SK-N-SH (cell line): ENCODE results near the gene SRD5A1. TPM values are rescaled to one million over a fixed set of nuclear protein-coding genes. Genes with fewer than 3 reads are reported as not detected.
A peak's percentile ranks its signal among the peaks of the same experiment; 100 is the strongest.

Source experiments
- CTCF ChIA-PET: fragments of 300-600, 350-600 bp; formaldehyde crosslinking; extraction: SDS; loops from one replicate; lab custom pipeline; 2021; lab: Yijun Ruan, JAX
- POLR2A ChIA-PET: fragments of 350-600 bp; sonication (Branson Sonifier 250); formaldehyde crosslinking; extraction: SDS; loops from one replicate; lab custom pipeline; 2020; ENCODE audit warnings: antibody characterized with exemption, inconsistent platforms; lab: Yijun Ruan, JAX
- DNase-seq: peaks from one replicate; pipeline ENCODE4 v3.0.0; 2012
- H2AFZ ChIP-seq: fragments of 200-600 bp; sonication (generic); 2 replicates; pipeline ENCODE4 v1.8.1; 2016; ENCODE audit warnings: antibody characterized with exemption, mild to moderate bottlenecking, low read depth
- H3F3A ChIP-seq: fragments of 200-600 bp; sonication (generic); replicated peaks from 2 replicates; pipeline ENCODE3; 2016; ENCODE audit warnings: antibody characterized with exemption, mild to moderate bottlenecking; ENCODE audit not compliant: insufficient read depth
- H3K27ac ChIP-seq, 2 experiments: fragments of 200-500 bp in 1 of 2; fragments of 200-600 bp in 1 of 2; sonication (Bioruptor generic) in 1 of 2; sonication (generic), shearing (Covaris generic) in 1 of 2; 2 replicates each; pipeline versions ENCODE4 v1.5.1 to v1.6.1; 2014 to 2016; ENCODE audit warnings: low read depth in 2 of 2, inconsistent platforms in 1 of 2, low read length in 1 of 2, mild to moderate bottlenecking in 1 of 2, mixed read lengths in 1 of 2
- H3K27me3 ChIP-seq: fragments of 200-600 bp; sonication (generic), shearing (Covaris generic); 2 replicates; pipeline ENCODE4 v1.6.1; 2016; ENCODE audit warnings: mixed run types; ENCODE audit not compliant: insufficient read depth
- H3K36me3 ChIP-seq, 2 experiments: fragments of 200-500 bp in 1 of 2; fragments of 200-600 bp in 1 of 2; sonication (Bioruptor generic) in 1 of 2; sonication (generic) in 1 of 2; replicated peaks in 1 of 2; 2 replicates each; pipeline versions ENCODE3 to v1.5.1; 2014 to 2016; ENCODE audit warnings: low read length in 1 of 2, mild to moderate bottlenecking in 1 of 2; ENCODE audit not compliant: insufficient read depth in 2 of 2, control insufficient read depth in 1 of 2
- H3K4me1 ChIP-seq, 2 experiments: fragments of 200-500 bp in 1 of 2; fragments of 200-600 bp in 1 of 2; sonication (Bioruptor generic) in 1 of 2; sonication (generic), shearing (Covaris generic) in 1 of 2; 2 replicates each; pipeline versions ENCODE4 v1.5.1 to v1.6.1; 2014 to 2016; ENCODE audit warnings: low read depth in 1 of 2, low read length in 1 of 2, mixed run types in 1 of 2; ENCODE audit not compliant: insufficient read depth in 2 of 2, control insufficient read depth in 1 of 2
- H3K4me2 ChIP-seq: fragments of 200-600 bp; sonication (generic), shearing (Covaris generic); 2 replicates; pipeline ENCODE4 v1.6.1; 2017; ENCODE audit warnings: mixed run types
- H3K4me3 ChIP-seq, 2 experiments: fragments of 200-500 bp in 1 of 2; fragments of 200-600 bp in 1 of 2; sonication (Bioruptor generic) in 1 of 2; sonication (generic), shearing (Covaris generic) in 1 of 2; 2 replicates each; pipeline versions ENCODE4 v1.5.1 to v1.8.1; 2014 to 2016; ENCODE audit warnings: low read depth in 2 of 2, inconsistent platforms in 1 of 2, low read length in 1 of 2, mild to moderate bottlenecking in 1 of 2, mixed read lengths in 1 of 2, moderate library complexity in 1 of 2
- H3K79me2 ChIP-seq: fragments of 200-600 bp; sonication (generic); 2 replicates; pipeline ENCODE4 v1.8.1; 2017; ENCODE audit warnings: mild to moderate bottlenecking; ENCODE audit not compliant: insufficient read depth
- H3K9ac ChIP-seq: fragments of 200-600 bp; sonication (generic); 2 replicates; pipeline ENCODE4 v1.6.1; 2017; ENCODE audit warnings: mixed run types
- H3K9me2 ChIP-seq: fragments of 200-600 bp; sonication (generic); 2 replicates; pipeline ENCODE4 v1.6.1; 2017; ENCODE audit warnings: mixed run types
- H3K9me3 ChIP-seq: fragments of 200-600 bp; sonication (generic); 2 replicates; pipeline ENCODE4 v1.6.1; 2017; ENCODE audit warnings: mixed run types, mild to moderate bottlenecking, moderate library complexity
- H4K20me1 ChIP-seq: fragments of 200-600 bp; sonication (generic); 2 replicates; pipeline ENCODE4 v1.6.1; 2017; ENCODE audit warnings: mild to moderate bottlenecking, mixed run types; ENCODE audit not compliant: insufficient read depth
- CHD2 ChIP-seq: fragments of 150-350 bp; IDR thresholded peaks from 2 replicates; pipeline ENCODE4 v1.6.1; 2018; ENCODE audit warnings: low read length; ENCODE audit not compliant: partially characterized antibody
- EP300 ChIP-seq, 2 experiments: IDR thresholded peaks; 2 replicates each; pipeline versions ENCODE4 v1.4.0 to v1.6.1; 2012; ENCODE audit warnings: borderline replicate concordance in 1 of 2, low read depth in 1 of 2, low read length in 1 of 2
- EZH2phosphoT487 ChIP-seq: fragments of 200-600 bp; sonication (generic); IDR thresholded peaks from 2 replicates; pipeline ENCODE4 v1.6.1; 2017; ENCODE audit warnings: low read depth, mixed run types, mild to moderate bottlenecking, antibody characterized with exemption, moderate library complexity, borderline replicate concordance
- GABPA ChIP-seq: IDR thresholded peaks from 2 replicates; pipeline ENCODE4 v1.4.0; 2012; ENCODE audit warnings: low read depth, mild to moderate bottlenecking
- MXI1 ChIP-seq: IDR thresholded peaks from 2 replicates; pipeline ENCODE4 v1.6.1; 2012; ENCODE audit warnings: mild to moderate bottlenecking, low read depth, low read length, improper control_type of control experiment
- NRF1 ChIP-seq: IDR thresholded peaks from 2 replicates; pipeline ENCODE4 v1.6.1; 2012; ENCODE audit warnings: low read depth, mild to moderate bottlenecking, low read length
- POLR2AphosphoS5 ChIP-seq: IDR thresholded peaks from 2 replicates; pipeline ENCODE4 v1.6.1; 2012; ENCODE audit warnings: low read depth, low read length
- RXRA ChIP-seq: IDR thresholded peaks from 2 replicates; pipeline ENCODE4 v1.4.0; 2012; ENCODE audit warnings: low read depth, mild to moderate bottlenecking, borderline replicate concordance
- SIN3A ChIP-seq: IDR thresholded peaks from 2 replicates; pipeline ENCODE4 v1.6.1; 2012; ENCODE audit warnings: low read depth, mild to moderate bottlenecking, low read length, moderate library complexity, borderline replicate concordance
- WGBS: methylation state at CpG from one replicate; pipeline ENCODE4 v1.1.6; 2017; ENCODE audit warnings: low lambda C conversion rate; 5-methylcytosine and 5-hydroxymethylcytosine counted together
- polyA plus RNA-seq, 3 experiments: library from polyadenylated mRNA; depleted of rRNA; stranded (reverse); fragments of >200 nt; gene quantifications; 2 replicates each; pipeline ENCODE4 v1.2.3, GENCODE V29; 2012
- TF ChIP-seq, protein P1 (sequence below): IDR thresholded peaks from 2 replicates; pipeline ENCODE4; 2012
- TF ChIP-seq, protein P2 (sequence below): IDR thresholded peaks from 2 replicates; pipeline ENCODE4 v1.4.0; 2012; ENCODE audit warnings: low read depth
- TF ChIP-seq, protein P3 (sequence below): IDR thresholded peaks from 2 replicates; pipeline ENCODE4 v1.4.0; 2012; ENCODE audit warnings: low read depth, borderline replicate concordance

The SRD5A1 gene
- polyA plus RNA-seq, 1 of the 3 experiments (the other 2 are of a cell fraction), result 24.0 TPM

DNA sequence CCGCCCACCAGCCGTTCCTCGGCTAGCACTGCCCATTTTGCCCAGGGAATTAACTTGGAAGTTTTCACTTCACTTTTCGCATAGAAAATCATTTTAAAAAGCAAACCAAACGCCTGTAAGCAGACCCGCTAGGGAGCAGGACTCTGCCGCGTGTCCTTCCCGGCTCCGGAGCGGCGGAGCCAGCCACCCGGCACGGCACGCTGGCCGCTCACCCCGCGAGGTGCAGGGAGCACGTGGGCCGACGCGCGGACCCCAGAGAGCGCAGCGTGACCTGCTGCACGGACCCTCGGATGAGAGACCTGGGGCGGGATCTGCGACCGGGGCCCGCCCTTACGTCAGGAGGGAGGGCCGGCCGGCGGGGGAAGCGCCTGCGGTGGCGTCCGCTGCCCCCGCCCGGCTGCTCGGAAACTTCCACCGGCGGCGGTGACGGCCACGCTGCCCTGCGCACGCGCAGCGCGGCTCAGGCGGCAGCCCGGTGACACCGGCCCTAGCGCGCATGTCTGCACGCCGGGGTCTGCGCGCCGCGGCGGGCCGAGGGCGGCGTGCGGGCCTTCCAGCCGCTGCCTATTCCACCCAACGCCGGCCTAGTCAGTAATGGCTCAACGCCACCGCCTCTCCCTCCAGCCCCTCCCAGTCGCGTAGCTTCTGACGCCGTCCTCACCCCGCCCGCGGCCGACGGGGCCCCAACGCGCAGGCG is 79.5 kb downstream of the SRD5A1 start:
- Histone ChIP-seq H3F3A (peaks cover 20% of the 10 kb centered on the region), H3K4me2 (peak overlapping the region; percentile 99), H3K9me2 (no peaks in the 10 kb centered on the region), H3K4me3 (peak overlapping the region; percentile 80 to 85), H3K9me3 (no peaks in the 10 kb centered on the region), H2AFZ (peak overlapping the region; percentile 85), H3K27me3 (no peaks in the 10 kb centered on the region), H3K27ac (peak overlapping the region; percentile 94 to 98), H3K4me1 (peaks cover 15 to 33% of the 10 kb centered on the region in 2 experiments; a peak in 3 of 4 replicates), H3K9ac (peak overlapping the region; percentile 94), H3K36me3 (no peaks in the 10 kb centered on the region)
- POLR2A ChIA-PET, result interaction anchor here (1.0 to 1.8 kb wide), 2 partner anchors 10 to 80 kb away, joined by 4 to 6 read pairs; partner anchors contain the start of genes NSUN2 and SRD5A1
- CTCF ChIA-PET, result interaction anchor here (0.7 to 1.6 kb wide), 6 partner anchors 13 to 1075 kb away, joined by 3 to 5 read pairs (median 4); no protein-coding TSS in a partner anchor
- TF ChIP-seq CHD2, result peak; percentile 37
- TF ChIP-seq POLR2AphosphoS5, result peak; percentile 55
- peak; percentile 98 for TF ChIP-seq MXI1
- peak; percentile 81 for TF ChIP-seq NRF1
- TF ChIP-seq EP300 (IDR thresholded peaks at IDR 0.05; ENCODE audit: borderline replicate concordance in 1 of 2, low read depth in 1 of 2, low read length in 1 of 2), result 0 out of 4 replicates have a peak, but pooled peaks of 1 of the 2 experiments have one; percentile 7
- TF ChIP-seq, protein P1, sequence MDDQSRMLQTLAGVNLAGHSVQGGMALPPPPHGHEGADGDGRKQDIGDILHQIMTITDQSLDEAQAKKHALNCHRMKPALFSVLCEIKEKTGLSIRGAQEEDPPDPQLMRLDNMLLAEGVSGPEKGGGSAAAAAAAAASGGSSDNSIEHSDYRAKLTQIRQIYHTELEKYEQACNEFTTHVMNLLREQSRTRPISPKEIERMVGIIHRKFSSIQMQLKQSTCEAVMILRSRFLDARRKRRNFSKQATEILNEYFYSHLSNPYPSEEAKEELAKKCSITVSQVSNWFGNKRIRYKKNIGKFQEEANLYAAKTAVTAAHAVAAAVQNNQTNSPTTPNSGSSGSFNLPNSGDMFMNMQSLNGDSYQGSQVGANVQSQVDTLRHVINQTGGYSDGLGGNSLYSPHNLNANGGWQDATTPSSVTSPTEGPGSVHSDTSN, result no peak
- TF ChIP-seq, protein P2, sequence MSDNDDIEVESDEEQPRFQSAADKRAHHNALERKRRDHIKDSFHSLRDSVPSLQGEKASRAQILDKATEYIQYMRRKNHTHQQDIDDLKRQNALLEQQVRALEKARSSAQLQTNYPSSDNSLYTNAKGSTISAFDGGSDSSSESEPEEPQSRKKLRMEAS, result peak; percentile 93
- TF ChIP-seq RXRA, result no peak
- 0 out of 2 replicates have a peak, but pooled peaks have one; percentile 27 for TF ChIP-seq GABPA
- peak; percentile 40; the same call in 1 of the 2 replicates for TF ChIP-seq SIN3A
- TF ChIP-seq EZH2phosphoT487, result no peak
- TF ChIP-seq, protein P3, sequence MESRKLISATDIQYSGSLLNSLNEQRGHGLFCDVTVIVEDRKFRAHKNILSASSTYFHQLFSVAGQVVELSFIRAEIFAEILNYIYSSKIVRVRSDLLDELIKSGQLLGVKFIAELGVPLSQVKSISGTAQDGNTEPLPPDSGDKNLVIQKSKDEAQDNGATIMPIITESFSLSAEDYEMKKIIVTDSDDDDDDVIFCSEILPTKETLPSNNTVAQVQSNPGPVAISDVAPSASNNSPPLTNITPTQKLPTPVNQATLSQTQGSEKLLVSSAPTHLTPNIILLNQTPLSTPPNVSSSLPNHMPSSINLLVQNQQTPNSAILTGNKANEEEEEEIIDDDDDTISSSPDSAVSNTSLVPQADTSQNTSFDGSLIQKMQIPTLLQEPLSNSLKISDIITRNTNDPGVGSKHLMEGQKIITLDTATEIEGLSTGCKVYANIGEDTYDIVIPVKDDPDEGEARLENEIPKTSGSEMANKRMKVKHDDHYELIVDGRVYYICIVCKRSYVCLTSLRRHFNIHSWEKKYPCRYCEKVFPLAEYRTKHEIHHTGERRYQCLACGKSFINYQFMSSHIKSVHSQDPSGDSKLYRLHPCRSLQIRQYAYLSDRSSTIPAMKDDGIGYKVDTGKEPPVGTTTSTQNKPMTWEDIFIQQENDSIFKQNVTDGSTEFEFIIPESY, result 0 out of 2 replicates have a peak, but pooled peaks have one; percentile 5
- TF ChIP-seq, all 33 proteins: peak for 9
- peaks cover 35% of the 10 kb centered on the region for H3K79me2 ChIP-seq
- DNase-seq, result no peak
- 0% methylated on average over 30 of the region's 85 CpGs for WGBS
- peaks cover 32% of the 10 kb centered on the region for H4K20me1 ChIP-seq
